CD4-positive, alpha-beta T cell treated with Interleukin-17A for 1 hour (primary cell): ENCODE results near the gene DNMT3A.

Source experiments
- DNase-seq: peaks from one replicate; pipeline ENCODE4 v3.0.0-alpha.2; 2020

DNMT3A gene

GRCh38 chr2:25254961-25255360, 86.8 kb downstream of the DNMT3A start:
- no peak for DNase-seq

GRCh38 chr2:25253153-25253626, 88.5 kb downstream of the DNMT3A start:
- DNase-seq = no peak

- peak; percentile 57 for DNase-seq
These were observed 89.2 kb downstream of the DNMT3A start for GRCh38 chr2:25252291-25253152.

- no peak for DNase-seq
These were observed 90.1 kb downstream of the DNMT3A start for GRCh38 chr2:25251422-25252273.

GRCh38 chr2:25251071-25251421, 90.7 kb downstream of the DNMT3A start:
- DNase-seq = peak; percentile 32

- DNase-seq = no peak
These were observed 91.2 kb downstream of the DNMT3A start for GRCh38 chr2:25250331-25251070.

GRCh38 chr2:25249785-25250184, 91.9 kb downstream of the DNMT3A start:
- no peak for DNase-seq

- DNase-seq = no peak
These were observed 93.8 kb downstream of the DNMT3A start for GRCh38 chr2:25247792-25248512.

GRCh38 chr2:25246558-25247290, 95.0 kb downstream of the DNMT3A start:
- DNase-seq = no peak

- no peak for DNase-seq
These were observed 95.7 kb downstream of the DNMT3A start for GRCh38 chr2:25246001-25246400.

GRCh38 chr2:25245141-25245540, 96.6 kb downstream of the DNMT3A start:
- DNase-seq = no peak

GRCh38 chr2:25243995-25244394, 97.7 kb downstream of the DNMT3A start:
- no peak for DNase-seq

GRCh38 chr2:25241452-25241851, 100.3 kb downstream of the DNMT3A start:
- DNase-seq = no peak

GRCh38 chr2:25240636-25241035, 101.1 kb downstream of the DNMT3A start:
- no peak for DNase-seq

- DNase-seq = no peak
These were observed 102.8 kb downstream of the DNMT3A start for GRCh38 chr2:25238920-25239319.

GRCh38 chr2:25237764-25238163, 104.0 kb downstream of the DNMT3A start:
- no peak for DNase-seq

GRCh38 chr2:25236736-25237135, 105.0 kb downstream of the DNMT3A start:
- no peak for DNase-seq

GRCh38 chr2:25234738-25235137, 107.0 kb downstream of the DNMT3A start:
- no peak for DNase-seq

- no peak for DNase-seq
These were observed 107.7 kb downstream of the DNMT3A start for GRCh38 chr2:25233916-25234605.

GRCh38 chr2:25232248-25232825, 109.4 kb downstream of the DNMT3A start:
- DNase-seq = no peak

- DNase-seq = no peak
These were observed 110.8 kb downstream of the DNMT3A start for GRCh38 chr2:25230948-25231311.
